HFFc6 (cell line): ENCODE data around the gene ARHGEF26. TPM values are rescaled to one million over a fixed set of nuclear protein-coding genes. Genes with fewer than 3 reads are reported as not detected.

Experiments
- DNase-seq: peaks from one replicate; pipeline ENCODE4 v3.0.0-alpha.2; 2018
- H3K27ac Mint-ChIP-seq: 2 replicates; pipeline ENCODE4 v1.8.0; 2020; ENCODE audit warnings: mild to moderate bottlenecking, mixed read lengths
- H3K27me3 Mint-ChIP-seq: 2 replicates; pipeline ENCODE4 v1.8.0; 2021; ENCODE audit warnings: mild to moderate bottlenecking, moderate library complexity, mixed read lengths; ENCODE audit not compliant: insufficient read depth
- H3K36me3 Mint-ChIP-seq: 2 replicates; pipeline ENCODE4 v1.8.0; 2021; ENCODE audit warnings: low read depth, mixed read lengths
- H3K4me1 Mint-ChIP-seq: 2 replicates; pipeline ENCODE4 v1.8.0; 2020; ENCODE audit warnings: low read depth, mixed read lengths
- H3K4me3 Mint-ChIP-seq: 2 replicates; pipeline ENCODE4 v1.8.0; 2020; ENCODE audit warnings: mild to moderate bottlenecking, moderate library complexity, mixed read lengths
- H3K9me3 Mint-ChIP-seq: 2 replicates; pipeline ENCODE4 v1.8.0; 2020; ENCODE audit warnings: mild to moderate bottlenecking, mixed read lengths
- CTCF ChIP-seq: fragments of 200-600 bp; sonication (generic); IDR thresholded peaks from 2 replicates; pipeline ENCODE4 v1.5.0; 2021; ENCODE audit warnings: antibody characterized with exemption, mild to moderate bottlenecking
- total RNA-seq, 6 experiments: library from RNA; stranded (reverse); fragmentation: NEBNext Ultra II Directional; extraction: Animal tissue kit (Norgen Biotek cat#: 25700); gene quantifications; 2 replicates in 1 of 6; 3 replicates in 5 of 6; pipeline ENCODE4 v1.2.3, GENCODE V29; 2021

The ARHGEF26 gene
- total RNA-seq, 6 experiments from 2014 or later = 0.05 TPM; not detected in 5

GRCh38 chr3:154225536-154225935, 104.3 kb downstream of the ARHGEF26 start:
- H3K27me3 Mint-ChIP-seq = no peaks in the 10 kb centered on the region; the same call in none of the 2 replicates
- no peak for TF ChIP-seq CTCF
- no peaks in the 10 kb centered on the region; the same call in none of the 2 replicates for H3K9me3 Mint-ChIP-seq
- H3K4me3 Mint-ChIP-seq = no peak overlapping the region
- H3K4me1 Mint-ChIP-seq = no peaks in the 10 kb centered on the region
- no peak for DNase-seq
- H3K27ac Mint-ChIP-seq = no peak overlapping the region
- no peaks in the 10 kb centered on the region for H3K36me3 Mint-ChIP-seq

DNA sequence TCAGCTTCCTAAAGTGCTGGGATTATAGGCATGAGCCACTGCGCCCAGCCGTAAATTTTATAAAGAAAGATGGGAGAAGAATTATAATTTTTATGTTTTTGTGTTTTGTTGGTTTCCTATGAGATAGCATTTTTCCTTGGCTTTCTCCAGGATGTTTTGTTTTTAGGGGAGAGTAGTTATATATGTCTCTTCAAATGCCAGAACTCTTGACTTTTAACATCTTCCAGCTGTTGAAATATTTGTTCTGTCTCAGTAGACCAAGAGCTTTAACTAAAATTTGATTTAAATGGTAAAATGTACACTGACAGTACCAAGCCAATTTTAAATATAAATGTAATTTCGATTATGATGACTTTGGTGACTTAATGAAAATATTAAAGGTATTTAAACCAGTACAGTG, 106.3 kb downstream of the ARHGEF26 start:
- TF ChIP-seq CTCF = no peak
- no peaks in the 10 kb centered on the region for H3K36me3 Mint-ChIP-seq
- DNase-seq = no peak
- no peak overlapping the region for H3K4me3 Mint-ChIP-seq
- H3K4me1 Mint-ChIP-seq = no peaks in the 10 kb centered on the region
- no peaks in the 10 kb centered on the region; the same call in 1 of the 2 replicates for H3K9me3 Mint-ChIP-seq
- H3K27me3 Mint-ChIP-seq = no peaks in the 10 kb centered on the region; the same call in 1 of the 2 replicates
- H3K27ac Mint-ChIP-seq = no peak overlapping the region

DNA sequence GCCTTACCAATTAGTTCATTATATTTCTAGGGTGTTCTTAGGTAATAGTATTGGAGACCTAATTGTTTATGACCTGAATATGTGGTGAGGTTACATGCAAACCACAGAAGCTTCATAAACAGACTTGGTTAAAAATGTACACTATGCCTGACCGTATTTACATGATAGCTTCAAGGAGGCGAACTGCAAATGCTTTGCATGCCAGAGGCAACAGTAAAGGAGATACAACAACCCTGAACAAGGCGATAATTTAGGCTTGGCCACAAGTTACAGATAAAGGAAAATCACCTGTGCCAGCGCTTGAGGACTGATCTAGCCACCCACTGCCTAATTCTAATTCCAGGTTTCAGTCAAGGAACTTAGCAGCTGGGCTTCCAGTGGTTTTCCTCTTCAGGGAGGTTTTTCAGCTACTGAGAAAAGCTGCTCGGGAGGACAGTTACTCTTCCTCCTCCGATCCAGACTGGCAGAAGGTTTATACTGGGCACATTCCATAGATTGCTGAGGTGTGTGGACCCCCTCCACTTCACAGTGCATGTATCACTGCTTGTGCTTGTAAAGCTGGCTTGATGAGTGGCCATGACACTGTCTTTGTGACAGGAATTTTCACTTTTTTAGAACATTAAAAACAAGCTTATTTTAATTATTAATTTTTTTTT, 107.5 kb downstream of the ARHGEF26 start:
- Mint-ChIP-seq H3K4me1 (no peaks in the 10 kb centered on the region), H3K27ac (no peak overlapping the region), H3K27me3 (no peaks in the 10 kb centered on the region; the same call in 1 of the 2 replicates), H3K9me3 (no peaks in the 10 kb centered on the region), H3K4me3 (no peak overlapping the region), H3K36me3 (no peaks in the 10 kb centered on the region)
- no peak for TF ChIP-seq CTCF
- DNase-seq = no peak

DNA sequence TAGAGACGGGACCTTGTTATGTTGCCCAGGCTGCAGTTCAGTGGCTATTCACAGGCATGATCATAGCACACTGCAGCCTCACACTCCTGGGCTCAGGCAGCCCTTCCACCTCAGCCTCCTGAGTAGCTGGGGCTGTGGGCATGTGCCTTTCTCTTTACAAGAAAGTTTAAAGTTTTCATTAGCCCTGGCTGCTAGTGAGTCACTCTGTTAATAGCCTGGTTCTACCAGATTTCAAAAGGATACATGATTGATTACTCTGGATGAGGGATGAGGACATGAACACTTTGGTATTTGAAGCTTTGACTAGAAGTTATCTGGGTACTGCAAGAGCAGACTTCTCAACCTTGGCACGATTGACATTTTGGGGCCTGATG, 108.0 kb downstream of the ARHGEF26 start:
- Mint-ChIP-seq H3K27me3 (no peaks in the 10 kb centered on the region; the same call in 1 of the 2 replicates), H3K27ac (no peak overlapping the region), H3K9me3 (no peaks in the 10 kb centered on the region), H3K36me3 (no peaks in the 10 kb centered on the region), H3K4me3 (no peak overlapping the region), H3K4me1 (no peaks in the 10 kb centered on the region)
- no peak for DNase-seq
- no peak for TF ChIP-seq CTCF

GRCh38 chr3:154235330-154235729, 114.1 kb downstream of the ARHGEF26 start:
- no peak for DNase-seq
- Mint-ChIP-seq H3K4me3 (no peak overlapping the region), H3K27me3 (no peaks in the 10 kb centered on the region), H3K36me3 (no peaks in the 10 kb centered on the region), H3K9me3 (no peaks in the 10 kb centered on the region), H3K27ac (no peak overlapping the region), H3K4me1 (no peaks in the 10 kb centered on the region)
- TF ChIP-seq CTCF = no peak
